ENCODE data around the gene FSHB.
"Not testable (repeated sequence)": the region's sequence is repeated elsewhere in the genome, so short reads cannot be mapped to it uniquely, and the experiment has no call there.

FSHB gene

DNA sequence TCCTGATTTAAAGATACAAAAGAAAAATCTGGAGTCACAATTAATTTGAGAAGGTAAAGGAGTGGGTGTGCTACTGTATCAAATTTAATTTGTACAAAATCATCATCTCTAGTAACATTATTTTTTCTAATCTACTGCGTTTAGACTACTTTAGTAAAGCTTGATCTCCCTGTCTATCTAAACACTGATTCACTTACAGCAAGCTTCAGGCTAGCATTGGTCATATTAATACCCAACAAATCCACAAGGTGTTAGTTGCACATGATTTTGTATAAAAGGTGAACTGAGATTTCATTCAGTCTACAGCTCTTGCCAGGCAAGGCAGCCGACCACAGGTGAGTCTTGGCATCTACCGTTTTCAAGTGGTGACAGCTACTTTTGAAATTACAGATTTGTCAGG is at the start of gene FSHB:
Gene FSHB (plus strand): TSS at position 301 of the 400 bp plus-strand sequence. CDS start 889 bp downstream, outside the sequence.
- H3K4me1 ChIP-seq (ENCODE audit: control insufficient read depth in 1 of 2, insufficient read depth in 2 of 2, low read length in 2 of 2): no peaks in the 10 kb centered on the region
- no peak within 1 kb of the TSS for H3K4me3 ChIP-seq (ENCODE audit: low read depth in 1 of 2, low read length in 2 of 2)
- no peaks in the 10 kb centered on the region for H3K27me3 ChIP-seq (ENCODE audit: low read depth, low read length)
- H3K36me3 ChIP-seq (ENCODE audit: control insufficient read depth in 1 of 2, insufficient read depth in 2 of 2, low read length in 2 of 2): no peaks in the 10 kb centered on the region
- peaks cover 0 to 5% of the 10 kb centered on the region in 2 donors for H3K9me3 ChIP-seq (ENCODE audit: control insufficient read depth in 1 of 2, low read length in 2 of 2)
- H3K27ac ChIP-seq (ENCODE audit: low read length): no peak within 1 kb of the TSS

DNA sequence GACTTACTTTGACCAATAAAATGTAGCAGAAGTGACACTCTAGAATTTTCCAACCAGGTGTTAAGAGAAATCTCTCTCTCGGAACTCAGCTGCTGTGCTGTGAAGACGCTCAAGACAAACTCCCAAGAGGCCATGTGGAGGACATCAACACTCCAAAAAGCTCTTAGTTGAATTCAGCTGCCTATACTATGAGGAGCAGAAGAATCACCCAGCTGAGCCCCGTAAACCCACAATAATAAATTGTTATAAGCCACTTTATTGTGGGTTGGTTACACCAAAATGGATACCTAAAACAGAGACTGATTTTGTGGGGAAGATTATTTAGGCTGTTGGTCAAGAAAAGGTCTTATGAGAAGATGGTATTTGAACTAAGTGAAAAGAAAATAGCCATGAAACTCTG is 44.1 kb upstream of the FSHB start:
- no peak overlapping the region for H3K27ac ChIP-seq (ENCODE audit: low read length)
- H3K4me3 ChIP-seq (ENCODE audit: low read depth in 1 of 2, low read length in 2 of 2): no peak overlapping the region
- H3K9me3 ChIP-seq (ENCODE audit: control insufficient read depth in 1 of 2, low read length in 2 of 2): peaks cover 0 to 9% of the 10 kb centered on the region in 2 donors
- H3K4me1 ChIP-seq (ENCODE audit: control insufficient read depth in 1 of 2, insufficient read depth in 2 of 2, low read length in 2 of 2): no peaks in the 10 kb centered on the region
- H3K27me3 ChIP-seq (ENCODE audit: low read depth, low read length): no peaks in the 10 kb centered on the region
- H3K36me3 ChIP-seq (ENCODE audit: control insufficient read depth in 1 of 2, insufficient read depth in 2 of 2, low read length in 2 of 2): no peaks in the 10 kb centered on the region

DNA sequence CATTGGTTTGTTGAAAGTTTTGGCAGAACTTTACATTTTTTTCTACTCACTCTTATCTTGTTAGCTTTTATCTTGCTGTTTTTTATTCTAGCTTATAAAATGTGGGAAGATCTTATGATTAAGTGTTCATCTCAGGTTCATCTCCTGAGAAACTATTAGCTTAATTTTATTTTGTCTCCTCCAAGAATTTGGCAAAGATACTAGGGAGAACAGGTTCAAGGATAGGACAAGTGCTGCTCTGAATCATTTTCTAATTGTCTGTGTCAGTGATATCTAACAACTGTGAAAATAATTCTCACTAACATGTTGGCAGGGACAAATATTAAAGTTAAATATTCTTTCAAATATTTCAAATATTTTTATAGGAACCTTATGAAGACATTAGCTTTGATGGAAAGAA is 38.2 kb upstream of the FSHB start:
- Histone ChIP-seq H3K27ac (ENCODE audit: low read length) (no peak overlapping the region), H3K4me3 (ENCODE audit: low read depth in 1 of 2, low read length in 2 of 2) (no peak overlapping the region), H3K4me1 (ENCODE audit: control insufficient read depth in 1 of 2, insufficient read depth in 2 of 2, low read length in 2 of 2) (no peaks in the 10 kb centered on the region), H3K27me3 (ENCODE audit: low read depth, low read length) (no peaks in the 10 kb centered on the region), H3K9me3 (ENCODE audit: control insufficient read depth in 1 of 2, low read length in 2 of 2) (no peaks in the 10 kb centered on the region), H3K36me3 (ENCODE audit: control insufficient read depth in 1 of 2, insufficient read depth in 2 of 2, low read length in 2 of 2) (no peaks in the 10 kb centered on the region)

DNA sequence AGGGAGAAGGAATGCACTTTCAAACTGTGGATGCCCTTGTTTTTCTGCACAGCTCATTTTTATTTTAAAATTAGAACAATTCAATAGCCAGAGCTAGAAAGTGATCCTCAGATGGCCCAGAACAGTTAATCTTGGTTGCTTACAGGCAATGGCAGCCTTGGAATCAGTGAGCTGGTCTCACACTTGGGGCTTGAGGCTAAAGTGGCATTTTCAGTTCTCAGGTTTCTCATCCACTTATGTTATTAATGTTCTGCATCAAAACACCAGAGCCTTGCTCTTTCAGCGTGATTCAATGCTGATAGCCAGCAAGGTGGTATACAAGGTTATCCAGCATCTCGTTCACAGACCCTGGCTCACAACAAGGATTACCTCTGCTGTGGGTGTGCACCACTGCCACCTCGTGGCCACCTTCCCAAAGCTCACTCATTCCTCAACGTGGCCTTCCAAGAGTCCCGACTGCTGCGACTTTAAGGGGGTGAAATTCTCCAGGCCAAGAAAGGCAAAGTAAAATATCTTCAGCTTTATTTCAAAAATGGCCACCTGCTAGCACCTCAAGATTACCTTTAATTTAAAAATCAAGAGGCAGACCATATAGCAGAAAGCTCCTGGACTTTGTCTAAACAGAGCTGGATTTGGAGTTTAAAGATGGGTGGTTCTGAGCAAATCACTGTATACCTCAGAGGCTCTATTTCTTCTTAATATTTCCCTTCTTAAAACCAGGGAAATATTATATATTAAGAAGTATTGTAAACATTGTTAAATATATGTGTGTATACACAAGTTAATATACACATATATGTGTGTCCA is 34.2 kb upstream of the FSHB start:
- Histone ChIP-seq H3K27ac (ENCODE audit: low read length) (no peak overlapping the region), H3K9me3 (ENCODE audit: control insufficient read depth in 1 of 2, low read length in 2 of 2) (no peaks in the 10 kb centered on the region), H3K27me3 (ENCODE audit: low read depth, low read length) (no peaks in the 10 kb centered on the region), H3K36me3 (ENCODE audit: control insufficient read depth in 1 of 2, insufficient read depth in 2 of 2, low read length in 2 of 2) (no peaks in the 10 kb centered on the region), H3K4me1 (ENCODE audit: control insufficient read depth in 1 of 2, insufficient read depth in 2 of 2, low read length in 2 of 2) (no peaks in the 10 kb centered on the region), H3K4me3 (ENCODE audit: low read depth in 1 of 2, low read length in 2 of 2) (no peak overlapping the region)

DNA sequence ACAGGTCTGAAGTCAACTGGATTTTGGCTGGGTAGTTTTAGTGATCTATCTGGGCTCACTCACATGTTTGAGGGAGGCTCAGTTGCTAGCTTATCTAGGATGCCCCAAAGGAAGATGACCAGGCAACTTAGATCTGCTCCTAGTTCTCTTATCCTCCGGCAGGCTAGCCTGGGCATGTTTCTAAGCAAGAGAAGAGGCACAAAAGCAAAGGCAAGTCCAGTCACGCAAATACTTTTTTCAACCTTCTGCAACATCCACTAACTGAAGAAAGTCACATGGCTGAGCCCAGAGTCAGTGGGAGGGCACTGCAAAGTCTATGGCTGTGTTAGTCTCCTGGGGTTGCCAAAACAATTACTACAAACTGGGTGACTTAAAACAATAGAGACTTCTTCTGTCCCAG is 32.9 kb upstream of the FSHB start:
- H3K4me1 ChIP-seq (ENCODE audit: control insufficient read depth in 1 of 2, insufficient read depth in 2 of 2, low read length in 2 of 2): no peaks in the 10 kb centered on the region

DNA sequence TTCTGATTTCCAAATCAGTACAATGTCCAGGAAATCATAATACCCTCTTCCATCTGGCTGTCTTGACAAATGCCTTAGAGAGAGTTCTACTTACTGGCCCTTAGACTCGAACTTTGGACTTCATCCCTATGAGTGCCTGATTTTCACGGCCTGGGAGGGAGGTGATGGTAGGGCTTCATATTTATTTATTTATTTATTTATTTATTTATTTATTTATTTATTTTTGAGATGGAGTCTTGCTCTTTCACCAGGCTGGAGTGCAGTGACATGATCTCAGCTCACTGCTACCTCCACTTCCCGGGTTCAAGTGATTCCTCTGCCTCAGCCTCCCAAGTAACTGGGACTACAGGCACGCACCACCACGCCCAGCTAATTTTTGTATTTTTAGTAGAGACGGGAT is 27.8 kb upstream of the FSHB start:
- not testable (repeated sequence) for H3K36me3 ChIP-seq (ENCODE audit: control insufficient read depth in 1 of 2, insufficient read depth in 2 of 2, low read length in 2 of 2); H3K9me3 ChIP-seq (ENCODE audit: control insufficient read depth in 1 of 2, low read length in 2 of 2); H3K4me1 ChIP-seq (ENCODE audit: control insufficient read depth in 1 of 2, insufficient read depth in 2 of 2, low read length in 2 of 2)

More for the DNA sequence above, 32.9 kb upstream of the FSHB start:
- H3K27ac ChIP-seq (ENCODE audit: low read length): no peak overlapping the region
- H3K4me3 ChIP-seq (ENCODE audit: low read depth in 1 of 2, low read length in 2 of 2): no peak overlapping the region
- H3K36me3 ChIP-seq (ENCODE audit: control insufficient read depth in 1 of 2, insufficient read depth in 2 of 2, low read length in 2 of 2): no peaks in the 10 kb centered on the region
- no peaks in the 10 kb centered on the region for H3K27me3 ChIP-seq (ENCODE audit: low read depth, low read length)
- H3K9me3 ChIP-seq (ENCODE audit: control insufficient read depth in 1 of 2, low read length in 2 of 2): no peaks in the 10 kb centered on the region

DNA sequence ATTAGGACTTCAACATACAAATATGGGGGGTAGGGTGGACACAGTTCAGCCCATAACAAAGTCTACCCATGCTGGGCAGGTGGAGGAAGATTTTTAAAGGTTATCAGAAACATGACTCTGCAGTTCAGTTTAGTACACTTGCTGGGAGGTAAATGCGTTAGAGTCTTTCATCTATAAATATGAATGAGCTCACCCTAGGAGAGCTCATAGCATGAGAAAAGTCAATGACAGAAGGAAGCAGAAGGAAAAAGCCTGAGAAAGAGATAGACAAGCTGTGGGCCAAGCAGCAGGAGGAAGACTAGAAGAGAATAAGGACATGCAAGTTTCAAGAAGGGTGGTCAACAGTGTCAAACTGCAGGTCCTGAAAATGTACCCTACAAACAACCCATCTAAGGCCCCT is 27.0 kb upstream of the FSHB start:
- no peak overlapping the region for H3K4me3 ChIP-seq (ENCODE audit: low read depth in 1 of 2, low read length in 2 of 2)
- H3K4me1 ChIP-seq (ENCODE audit: control insufficient read depth in 1 of 2, insufficient read depth in 2 of 2, low read length in 2 of 2): no peaks in the 10 kb centered on the region
- H3K36me3 ChIP-seq (ENCODE audit: control insufficient read depth in 1 of 2, insufficient read depth in 2 of 2, low read length in 2 of 2): no peaks in the 10 kb centered on the region
- no peak overlapping the region for H3K27ac ChIP-seq (ENCODE audit: low read length)
- H3K27me3 ChIP-seq (ENCODE audit: low read depth, low read length): no peaks in the 10 kb centered on the region
- H3K9me3 ChIP-seq (ENCODE audit: control insufficient read depth in 1 of 2, low read length in 2 of 2): no peaks in the 10 kb centered on the region

More for the DNA sequence above, 27.8 kb upstream of the FSHB start:
- not testable (repeated sequence) for H3K27ac ChIP-seq (ENCODE audit: low read length); H3K4me3 ChIP-seq (ENCODE audit: low read depth in 1 of 2, low read length in 2 of 2); H3K27me3 ChIP-seq (ENCODE audit: low read depth, low read length)

DNA sequence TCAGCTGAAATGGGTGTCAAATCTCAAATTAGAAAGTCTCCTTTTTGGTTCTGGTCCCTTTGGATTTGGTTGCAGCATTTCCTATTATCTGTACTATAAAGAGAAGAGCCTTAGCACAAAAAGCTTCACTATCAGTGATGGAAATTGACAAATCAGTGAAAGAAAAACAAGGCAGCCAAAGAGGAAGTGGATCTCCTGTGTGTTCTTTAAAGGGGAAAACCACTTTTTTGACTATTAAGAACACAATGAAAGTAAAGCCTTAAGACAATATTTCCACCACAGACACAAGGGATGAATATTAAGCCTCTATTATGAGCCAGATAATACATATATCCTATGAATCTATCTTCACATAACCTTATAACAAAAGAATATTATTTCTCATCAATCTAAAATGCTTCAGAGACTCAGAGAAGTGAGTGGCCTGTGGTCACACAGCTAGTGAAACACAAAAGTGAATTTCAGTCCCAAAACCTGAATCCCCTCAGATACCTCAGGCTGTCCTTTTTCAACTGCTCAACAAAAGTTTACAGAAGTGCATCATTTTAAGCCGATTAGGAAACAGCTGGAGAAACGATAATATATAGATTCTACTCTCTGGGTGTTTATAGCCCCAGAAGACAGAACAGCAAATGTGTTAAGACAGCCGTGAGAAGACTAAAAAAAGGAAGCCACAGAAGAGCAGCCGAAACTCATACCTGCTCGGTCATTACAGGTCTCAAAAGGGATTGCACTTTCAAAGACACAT is 24.4 kb upstream of the FSHB start:
- no peaks in the 10 kb centered on the region for H3K4me1 ChIP-seq (ENCODE audit: control insufficient read depth in 1 of 2, insufficient read depth in 2 of 2, low read length in 2 of 2)
- H3K9me3 ChIP-seq (ENCODE audit: control insufficient read depth in 1 of 2, low read length in 2 of 2): no peaks in the 10 kb centered on the region
- no peak overlapping the region for H3K4me3 ChIP-seq (ENCODE audit: low read depth in 1 of 2, low read length in 2 of 2)
- H3K36me3 ChIP-seq (ENCODE audit: control insufficient read depth in 1 of 2, insufficient read depth in 2 of 2, low read length in 2 of 2): no peaks in the 10 kb centered on the region
- H3K27me3 ChIP-seq (ENCODE audit: low read depth, low read length): no peaks in the 10 kb centered on the region
- no peak overlapping the region for H3K27ac ChIP-seq (ENCODE audit: low read length)

DNA sequence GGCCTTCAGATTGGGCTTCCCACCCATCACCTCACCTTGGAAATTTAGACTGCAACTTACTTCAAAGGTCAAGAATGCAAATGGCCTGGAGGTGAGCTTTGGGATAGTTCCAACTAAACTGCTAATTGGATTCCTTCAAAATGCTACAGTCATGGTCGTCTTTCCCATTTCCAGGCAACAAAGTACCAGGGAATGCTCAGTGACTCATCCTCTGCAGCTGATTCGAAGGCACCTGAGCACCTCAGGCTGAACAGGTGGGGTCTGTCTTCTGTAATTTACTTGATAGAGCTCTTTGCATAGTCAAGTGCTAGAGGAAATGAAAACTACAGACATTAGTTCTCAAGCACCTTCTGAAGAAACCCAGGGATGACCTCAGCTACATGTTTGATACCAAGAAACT is 20.5 kb upstream of the FSHB start:
- Histone ChIP-seq H3K4me3 (ENCODE audit: low read depth in 1 of 2, low read length in 2 of 2) (no peak overlapping the region), H3K36me3 (ENCODE audit: control insufficient read depth in 1 of 2, insufficient read depth in 2 of 2, low read length in 2 of 2) (no peaks in the 10 kb centered on the region), H3K27me3 (ENCODE audit: low read depth, low read length) (no peaks in the 10 kb centered on the region), H3K9me3 (ENCODE audit: control insufficient read depth in 1 of 2, low read length in 2 of 2) (no peaks in the 10 kb centered on the region), H3K4me1 (ENCODE audit: control insufficient read depth in 1 of 2, insufficient read depth in 2 of 2, low read length in 2 of 2) (no peaks in the 10 kb centered on the region), H3K27ac (ENCODE audit: low read length) (no peak overlapping the region)

DNA sequence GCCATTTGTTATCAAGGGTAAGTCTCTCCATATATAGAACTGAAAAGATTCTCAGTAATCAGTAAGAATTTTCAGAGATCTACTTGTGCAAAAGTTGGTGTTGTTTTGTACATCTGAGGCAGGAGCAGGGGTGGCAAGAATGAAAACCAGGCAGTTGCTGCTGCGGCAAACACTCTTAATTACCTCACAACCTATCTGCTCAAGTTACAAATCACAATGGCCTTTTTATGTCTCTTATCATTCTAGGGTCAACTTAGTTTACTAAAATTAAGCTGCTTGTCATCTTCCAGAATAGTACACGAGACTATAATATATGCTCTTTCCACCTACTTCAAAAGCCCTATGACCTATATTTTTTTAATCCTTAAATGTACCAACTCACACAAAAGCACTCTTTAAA is 14.3 kb upstream of the FSHB start:
- no peaks in the 10 kb centered on the region for H3K9me3 ChIP-seq (ENCODE audit: control insufficient read depth in 1 of 2, low read length in 2 of 2)
- H3K36me3 ChIP-seq (ENCODE audit: control insufficient read depth in 1 of 2, insufficient read depth in 2 of 2, low read length in 2 of 2): no peaks in the 10 kb centered on the region
- H3K27ac ChIP-seq (ENCODE audit: low read length): no peak overlapping the region
- no peak overlapping the region for H3K4me3 ChIP-seq (ENCODE audit: low read depth in 1 of 2, low read length in 2 of 2)
- H3K27me3 ChIP-seq (ENCODE audit: low read depth, low read length): no peaks in the 10 kb centered on the region
- no peaks in the 10 kb centered on the region for H3K4me1 ChIP-seq (ENCODE audit: control insufficient read depth in 1 of 2, insufficient read depth in 2 of 2, low read length in 2 of 2)

DNA sequence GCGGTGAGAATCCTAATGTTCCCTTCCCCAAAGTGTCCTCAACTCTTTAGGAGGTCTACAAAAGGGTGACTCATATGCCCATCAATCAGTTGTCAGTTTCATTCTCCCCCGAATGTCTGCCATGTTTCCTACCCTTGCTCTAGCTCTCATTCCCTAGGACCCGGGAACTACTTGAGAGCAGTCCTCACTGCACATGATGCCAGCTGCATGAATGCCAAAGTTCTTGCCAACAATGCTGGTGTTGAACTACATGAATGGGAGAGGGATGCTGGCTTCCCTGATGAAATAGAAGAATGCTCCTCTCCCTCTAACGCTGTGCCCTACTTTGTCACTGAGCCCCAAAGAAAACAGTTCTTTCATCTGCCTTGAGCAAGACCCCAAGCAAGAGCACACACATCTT is 12.5 kb upstream of the FSHB start:
- no peak overlapping the region for H3K27ac ChIP-seq (ENCODE audit: low read length)

More for the DNA sequence above, 12.5 kb upstream of the FSHB start:
- Histone ChIP-seq H3K9me3 (ENCODE audit: control insufficient read depth in 1 of 2, low read length in 2 of 2) (no peaks in the 10 kb centered on the region), H3K4me1 (ENCODE audit: control insufficient read depth in 1 of 2, insufficient read depth in 2 of 2, low read length in 2 of 2) (no peaks in the 10 kb centered on the region), H3K36me3 (ENCODE audit: control insufficient read depth in 1 of 2, insufficient read depth in 2 of 2, low read length in 2 of 2) (no peaks in the 10 kb centered on the region), H3K27me3 (ENCODE audit: low read depth, low read length) (no peaks in the 10 kb centered on the region), H3K4me3 (ENCODE audit: low read depth in 1 of 2, low read length in 2 of 2) (no peak overlapping the region)
